OCI-LY3 (cell line): Measurements from ENCODE around the gene EPX.

Source experiments
- CTCF ChIP-seq: fragments of 200-600, 300-600 bp; sonication (generic); IDR thresholded peaks from 2 replicates; pipeline ENCODE4 v1.5.1; 2014; ENCODE audit warnings: antibody characterized with exemption, low read length, low read depth
- EZH2phosphoT487 ChIP-seq: fragments of 200-600 bp; shearing (Covaris generic); IDR thresholded peaks from 2 replicates; pipeline ENCODE4 v1.6.1; 2018; ENCODE audit warnings: antibody characterized with exemption, mixed run types, low read depth

GRCh38 chr17:58193641-58194255, 1.2 kb downstream of the EPX start:
- TF ChIP-seq CTCF, result no peak
- no peak for TF ChIP-seq EZH2phosphoT487
